ENCODE results near the gene KCNA10. TPM values are rescaled to one million over a fixed set of nuclear protein-coding genes. Genes with fewer than 3 reads are reported as not detected.

KCNA10 gene
- not detected for polyA plus RNA-seq (2012; ENCODE audit: insufficient read length, low read depth)

- TF ChIP-seq REST (IDR thresholded peaks at IDR 0.05; ENCODE audit: insufficient read depth in 1 of 2, low read depth in 2 of 2, low read length in 2 of 2) (no peak), FOXP2 (optimal IDR thresholded peaks at IDR 0.05; ENCODE audit: borderline replicate concordance, extremely low read depth, extremely low read length, insufficient read depth) (no peak), TAF1 (IDR thresholded peaks at IDR 0.05; ENCODE audit: borderline replicate concordance, insufficient read depth, low read length) (no peak), POLR2AphosphoS5 (IDR thresholded peaks at IDR 0.05; ENCODE audit: low read depth, low read length) (no peak), SIN3A (IDR thresholded peaks at IDR 0.05; ENCODE audit: borderline replicate concordance, insufficient read depth, low read length) (no peak)
Measured at GRCh38 chr1:110519125-110519810, at the start of gene KCNA10. KCNA10 (minus strand) TSS chr1:110519175; CDS start chr1:110518787, 388 bp downstream.

GRCh38 chr1:110566836-110567235, 47.9 kb upstream of the KCNA10 start:
- TF ChIP-seq REST (IDR thresholded peaks at IDR 0.05; ENCODE audit: insufficient read depth in 1 of 2, low read depth in 2 of 2, low read length in 2 of 2) (no peak), FOXP2 (optimal IDR thresholded peaks at IDR 0.05; ENCODE audit: borderline replicate concordance, extremely low read depth, extremely low read length, insufficient read depth) (no peak), POLR2AphosphoS5 (IDR thresholded peaks at IDR 0.05; ENCODE audit: low read depth, low read length) (no peak), SIN3A (IDR thresholded peaks at IDR 0.05; ENCODE audit: borderline replicate concordance, insufficient read depth, low read length) (no peak), TAF1 (IDR thresholded peaks at IDR 0.05; ENCODE audit: borderline replicate concordance, insufficient read depth, low read length) (no peak)

GRCh38 chr1:110565565-110565964, 46.6 kb upstream of the KCNA10 start:
- TF ChIP-seq REST (IDR thresholded peaks at IDR 0.05; ENCODE audit: insufficient read depth in 1 of 2, low read depth in 2 of 2, low read length in 2 of 2) (no peak), SIN3A (IDR thresholded peaks at IDR 0.05; ENCODE audit: borderline replicate concordance, insufficient read depth, low read length) (no peak), TAF1 (IDR thresholded peaks at IDR 0.05; ENCODE audit: borderline replicate concordance, insufficient read depth, low read length) (no peak), POLR2AphosphoS5 (IDR thresholded peaks at IDR 0.05; ENCODE audit: low read depth, low read length) (no peak), FOXP2 (optimal IDR thresholded peaks at IDR 0.05; ENCODE audit: borderline replicate concordance, extremely low read depth, extremely low read length, insufficient read depth) (no peak)

GRCh38 chr1:110563089-110563488, 44.1 kb upstream of the KCNA10 start:
- TF ChIP-seq SIN3A (IDR thresholded peaks at IDR 0.05; ENCODE audit: borderline replicate concordance, insufficient read depth, low read length) (no peak), TAF1 (IDR thresholded peaks at IDR 0.05; ENCODE audit: borderline replicate concordance, insufficient read depth, low read length) (no peak), REST (IDR thresholded peaks at IDR 0.05; ENCODE audit: insufficient read depth in 1 of 2, low read depth in 2 of 2, low read length in 2 of 2) (no peak), FOXP2 (optimal IDR thresholded peaks at IDR 0.05; ENCODE audit: borderline replicate concordance, extremely low read depth, extremely low read length, insufficient read depth) (no peak), POLR2AphosphoS5 (IDR thresholded peaks at IDR 0.05; ENCODE audit: low read depth, low read length) (no peak)

Data from PFSK-1 (cell line).